OCI-LY3 (cell line): ENCODE results near the gene ERP27.

Experiments
- H2AFZ ChIP-seq: fragments of 200-600, 300-600 bp; shearing (Covaris generic); 2 replicates; pipeline ENCODE4 v1.6.0; 2014; ENCODE audit warnings: antibody characterized with exemption, low read depth, low read length
- H3K27ac ChIP-seq: fragments of 200-600, 300-600 bp; sonication (generic); 2 replicates; pipeline ENCODE4 v1.5.1; 2014; ENCODE audit warnings: mild to moderate bottlenecking, low read length, moderate library complexity, mixed read lengths
- H3K27me3 ChIP-seq: fragments of 200-600, 300-600 bp; sonication (generic); 2 replicates; pipeline ENCODE4 v1.6.1; 2014; ENCODE audit warnings: low read depth, low read length, mixed read lengths
- H3K36me3 ChIP-seq: fragments of 200-600, 300-600 bp; sonication (generic); replicated peaks from 2 replicates; pipeline ENCODE3; 2014; ENCODE audit warnings: low read depth, low read length, mixed read lengths
- H3K4me1 ChIP-seq: fragments of 300-600, 200-600 bp; sonication (generic); 2 replicates; pipeline ENCODE4 v1.6.1; 2014; ENCODE audit warnings: low read length, mixed read lengths
- H3K4me2 ChIP-seq: fragments of 200-600, 300-600 bp; sonication (generic); 2 replicates; pipeline ENCODE4 v1.6.1; 2014; ENCODE audit warnings: low read length, mixed read lengths
- H3K4me3 ChIP-seq: fragments of 300-600, 200-600 bp; sonication (generic); 2 replicates; pipeline ENCODE4 v1.5.1; 2014; ENCODE audit warnings: antibody characterized with exemption, mild to moderate bottlenecking, low read length, moderate library complexity
- H3K79me2 ChIP-seq: fragments of 300-600, 200-600 bp; shearing (Covaris generic); 2 replicates; pipeline ENCODE4 v1.6.1; 2014; ENCODE audit warnings: mild to moderate bottlenecking, low read length, mixed read lengths
- H3K9ac ChIP-seq: fragments of 300-600, 200-600 bp; shearing (Covaris generic); 2 replicates; pipeline ENCODE4 v1.6.0; 2014; ENCODE audit warnings: mild to moderate bottlenecking, low read length, moderate library complexity
- H3K9me3 ChIP-seq: fragments of 200-600, 300-600 bp; shearing (Covaris generic); 2 replicates; pipeline ENCODE4 v1.6.1; 2014; ENCODE audit warnings: low read length, mixed read lengths; ENCODE audit not compliant: insufficient read depth
- H4K20me1 ChIP-seq: fragments of 200-600, 300-600 bp; sonication (generic); 2 replicates; pipeline ENCODE4 v1.6.1; 2016; ENCODE audit warnings: low read length, mixed read lengths; ENCODE audit not compliant: insufficient read depth
- EZH2phosphoT487 ChIP-seq: fragments of 200-600 bp; shearing (Covaris generic); IDR thresholded peaks from 2 replicates; pipeline ENCODE4 v1.6.1; 2018; ENCODE audit warnings: antibody characterized with exemption, mixed run types, low read depth
- TF ChIP-seq, protein P1 (sequence below): fragments of 200-600, 300-600 bp; sonication (generic); IDR thresholded peaks from 2 replicates; pipeline ENCODE4 v1.5.1; 2014; ENCODE audit warnings: antibody characterized with exemption, low read length, low read depth

Gene ERP27

DNA sequence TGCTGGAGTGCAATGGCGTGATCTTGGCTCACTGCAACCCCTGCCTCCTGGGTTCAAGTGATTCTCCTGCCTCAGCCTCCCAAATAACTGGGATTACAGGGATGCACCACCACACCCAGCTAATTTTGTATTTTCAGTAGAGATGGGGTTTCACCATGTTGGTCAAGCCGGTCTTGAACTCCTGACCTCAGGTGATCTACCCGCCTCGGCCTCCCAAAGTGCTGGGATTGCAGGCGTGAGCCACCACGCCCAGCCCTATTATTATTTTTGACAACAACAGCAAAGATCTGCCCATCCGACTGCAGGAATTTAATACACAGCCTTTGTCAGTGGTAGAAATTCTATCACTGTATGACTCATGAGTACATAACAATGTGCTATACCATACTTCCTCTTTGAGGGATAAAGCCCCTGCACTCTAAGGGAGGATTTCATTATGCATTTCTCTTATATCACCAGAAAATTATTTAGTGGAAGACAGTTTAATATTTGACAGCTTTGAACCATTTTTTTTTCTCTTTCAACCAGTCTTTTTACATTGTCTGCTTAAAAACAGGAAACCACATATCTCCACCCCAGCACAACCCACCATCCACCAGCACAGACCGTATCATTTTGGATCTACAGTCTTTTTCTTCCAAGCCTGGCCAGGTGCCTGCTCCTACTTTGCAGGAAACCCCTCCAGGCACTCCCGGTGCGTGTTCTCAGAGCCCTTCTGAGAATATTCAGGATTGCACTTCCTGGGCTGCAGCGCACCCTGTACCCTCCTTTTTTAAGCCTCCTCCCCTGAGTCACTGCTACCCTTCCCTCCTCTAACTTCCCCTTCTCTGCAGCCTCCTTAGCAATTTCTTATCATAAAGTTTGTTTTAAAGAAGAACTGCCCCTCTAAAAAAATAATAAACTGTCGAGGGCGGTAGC lies 22.5 kb upstream of the ERP27 start:
- no peaks in the 10 kb centered on the region for H3K9me3 ChIP-seq
- H3K27me3 ChIP-seq: no peaks in the 10 kb centered on the region
- H3K4me1 ChIP-seq: peaks cover 57% of the 10 kb centered on the region
- peak overlapping the region; percentile 96 for H3K4me2 ChIP-seq
- peak overlapping the region; percentile 12; the same call in 1 of the 2 replicates for H2AFZ ChIP-seq
- H3K9ac ChIP-seq: peak overlapping the region; percentile 93
- H3K36me3 ChIP-seq: peaks cover 5% of the 10 kb centered on the region
- TF ChIP-seq, protein P1, sequence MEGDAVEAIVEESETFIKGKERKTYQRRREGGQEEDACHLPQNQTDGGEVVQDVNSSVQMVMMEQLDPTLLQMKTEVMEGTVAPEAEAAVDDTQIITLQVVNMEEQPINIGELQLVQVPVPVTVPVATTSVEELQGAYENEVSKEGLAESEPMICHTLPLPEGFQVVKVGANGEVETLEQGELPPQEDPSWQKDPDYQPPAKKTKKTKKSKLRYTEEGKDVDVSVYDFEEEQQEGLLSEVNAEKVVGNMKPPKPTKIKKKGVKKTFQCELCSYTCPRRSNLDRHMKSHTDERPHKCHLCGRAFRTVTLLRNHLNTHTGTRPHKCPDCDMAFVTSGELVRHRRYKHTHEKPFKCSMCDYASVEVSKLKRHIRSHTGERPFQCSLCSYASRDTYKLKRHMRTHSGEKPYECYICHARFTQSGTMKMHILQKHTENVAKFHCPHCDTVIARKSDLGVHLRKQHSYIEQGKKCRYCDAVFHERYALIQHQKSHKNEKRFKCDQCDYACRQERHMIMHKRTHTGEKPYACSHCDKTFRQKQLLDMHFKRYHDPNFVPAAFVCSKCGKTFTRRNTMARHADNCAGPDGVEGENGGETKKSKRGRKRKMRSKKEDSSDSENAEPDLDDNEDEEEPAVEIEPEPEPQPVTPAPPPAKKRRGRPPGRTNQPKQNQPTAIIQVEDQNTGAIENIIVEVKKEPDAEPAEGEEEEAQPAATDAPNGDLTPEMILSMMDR: no peak
- no peak for TF ChIP-seq EZH2phosphoT487
- H3K27ac ChIP-seq: peak overlapping the region; percentile 97
- H3K79me2 ChIP-seq: peaks cover 47% of the 10 kb centered on the region
- H4K20me1 ChIP-seq: no peaks in the 10 kb centered on the region
- peak overlapping the region; percentile 95 for H3K4me3 ChIP-seq

DNA sequence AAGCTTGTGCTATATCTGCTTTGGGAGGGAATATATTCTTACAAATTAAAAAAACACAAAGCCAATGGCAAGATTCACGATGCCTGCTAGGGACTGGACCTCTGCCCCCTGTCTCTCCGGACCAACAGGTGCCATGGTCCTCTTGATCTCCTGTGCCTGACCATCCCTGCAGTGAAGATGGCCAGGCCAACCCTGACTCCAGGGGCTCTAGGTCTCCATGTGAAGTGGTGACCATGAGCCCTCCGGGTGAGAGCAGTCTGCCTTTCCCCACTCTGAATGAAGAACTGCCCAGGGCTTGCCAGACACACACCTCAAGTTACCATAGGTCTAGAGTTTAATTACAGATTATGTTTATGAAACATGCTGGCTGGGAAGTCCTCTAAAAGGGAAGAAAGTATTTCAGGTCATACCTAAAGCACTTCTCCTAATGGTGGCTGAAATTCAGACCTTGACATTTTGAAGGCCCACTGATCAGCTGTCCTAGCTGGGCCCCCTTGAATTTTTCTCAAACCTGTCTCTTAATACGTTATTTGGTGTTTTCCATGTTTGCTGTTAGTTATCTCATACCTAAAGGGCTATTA lies 21.7 kb upstream of the ERP27 start:
- TF ChIP-seq, protein P1: no peak
- TF ChIP-seq EZH2phosphoT487: no peak
- H3K79me2 ChIP-seq: peaks cover 55% of the 10 kb centered on the region
- H3K9me3 ChIP-seq: no peaks in the 10 kb centered on the region
- H2AFZ ChIP-seq: no peak overlapping the region
- peaks cover 5% of the 10 kb centered on the region for H3K36me3 ChIP-seq
- peak overlapping the region; percentile 96 for H3K4me2 ChIP-seq
- H3K9ac ChIP-seq: peak overlapping the region; percentile 93
- no peaks in the 10 kb centered on the region for H3K27me3 ChIP-seq
- peak overlapping the region; percentile 97 for H3K27ac ChIP-seq
- no peaks in the 10 kb centered on the region for H4K20me1 ChIP-seq
- peaks cover 65% of the 10 kb centered on the region for H3K4me1 ChIP-seq
- H3K4me3 ChIP-seq: peak overlapping the region; percentile 95

DNA sequence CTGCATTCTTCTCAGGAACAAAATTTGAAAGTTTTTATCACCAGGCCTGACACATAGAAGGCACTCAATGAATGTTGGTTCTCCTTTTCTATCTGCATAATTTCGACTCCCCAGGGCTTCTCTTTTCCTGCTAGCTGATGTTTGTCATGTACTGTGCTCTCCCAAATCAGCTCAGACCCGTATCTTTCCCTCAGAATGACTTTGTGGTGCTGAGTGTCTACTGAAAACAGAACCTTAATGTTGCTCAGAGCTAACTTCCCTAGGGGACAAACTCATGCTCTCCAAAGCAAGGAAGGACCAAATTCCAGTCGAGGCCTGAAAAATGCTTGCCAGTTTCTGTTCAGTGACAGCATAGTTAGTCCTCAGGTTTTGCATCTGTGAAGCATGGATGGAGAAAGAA lies 21.1 kb upstream of the ERP27 start:
- TF ChIP-seq EZH2phosphoT487: no peak
- TF ChIP-seq, protein P1: no peak
- Histone ChIP-seq H3K9ac (peak overlapping the region; percentile 93), H3K36me3 (peaks cover 5% of the 10 kb centered on the region), H3K4me2 (peak overlapping the region; percentile 96), H3K4me3 (peak overlapping the region; percentile 95), H3K27ac (peak overlapping the region; percentile 97), H2AFZ (no peak overlapping the region), H3K79me2 (peaks cover 61% of the 10 kb centered on the region), H3K27me3 (no peaks in the 10 kb centered on the region), H4K20me1 (no peaks in the 10 kb centered on the region), H3K4me1 (peaks cover 70% of the 10 kb centered on the region), H3K9me3 (no peaks in the 10 kb centered on the region)

DNA sequence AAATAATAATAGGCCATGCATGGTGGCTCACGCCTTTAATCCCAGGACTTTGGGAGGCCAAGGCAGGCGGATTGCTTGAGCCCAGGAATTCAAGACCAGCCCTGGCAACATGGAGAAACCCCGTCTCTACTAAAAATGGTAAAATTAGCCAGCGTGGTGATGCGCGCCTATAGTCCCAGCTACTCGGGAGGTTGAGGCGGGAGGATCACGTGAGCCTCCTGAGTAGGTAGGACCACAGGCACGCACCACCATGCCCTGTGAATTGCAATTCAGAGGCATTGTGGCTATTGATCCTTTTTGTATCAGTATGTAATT lies 20.7 kb upstream of the ERP27 start:
- H3K36me3 ChIP-seq: peaks cover 9% of the 10 kb centered on the region
- H3K27me3 ChIP-seq: no peaks in the 10 kb centered on the region
- H4K20me1 ChIP-seq: no peaks in the 10 kb centered on the region
- peaks cover 65% of the 10 kb centered on the region for H3K79me2 ChIP-seq
- H3K4me2 ChIP-seq: peak overlapping the region; percentile 96
- H3K27ac ChIP-seq: peak overlapping the region; percentile 97
- no peak overlapping the region for H2AFZ ChIP-seq
- peak overlapping the region; percentile 95 for H3K4me3 ChIP-seq
- peak overlapping the region; percentile 93 for H3K9ac ChIP-seq
- peaks cover 71% of the 10 kb centered on the region for H3K4me1 ChIP-seq
- TF ChIP-seq EZH2phosphoT487: no peak
- TF ChIP-seq, protein P1: no peak
- H3K9me3 ChIP-seq: no peaks in the 10 kb centered on the region
